BLaER1 treated with 17β-estradiol and CSF1 and Interleukin-3, amounts not matched to agents 10 nM and 100 nM (cell line): Measurements from ENCODE around the gene TMEM117.

Experiments used
- H3K27ac ChIP-seq, 11 experiments: shearing (Covaris generic); formaldehyde crosslinking; 2 replicates each; pipeline ENCODE4 v1.8.1; 2022
- H3K27me3 ChIP-seq, 11 experiments: shearing (Covaris generic); formaldehyde crosslinking; 2 replicates each; pipeline ENCODE4 v1.8.1; 2022
- H3K36me3 ChIP-seq, 11 experiments: shearing (Covaris generic); formaldehyde crosslinking; 2 replicates each; pipeline ENCODE4 v1.8.1; 2022
- H3K4me1 ChIP-seq, 10 experiments: shearing (Covaris generic); formaldehyde crosslinking; 2 replicates each; pipeline ENCODE4 v1.8.1; 2022
- H3K4me2 ChIP-seq, 11 experiments: shearing (Covaris generic); formaldehyde crosslinking; 2 replicates each; pipeline ENCODE4 v1.8.1; 2022
- H3K4me3 ChIP-seq, 10 experiments: shearing (Covaris generic); formaldehyde crosslinking; 2 replicates each; pipeline ENCODE4 v1.8.1; 2022
- H3K9ac ChIP-seq, 11 experiments: shearing (Covaris generic); formaldehyde crosslinking; 2 replicates each; pipeline ENCODE4 v1.8.1; 2022
- H3K9me3 ChIP-seq, 11 experiments: shearing (Covaris generic); formaldehyde crosslinking; replicated peaks in 1 of 11; 2 replicates each; pipeline ENCODE4 v1.8.1; 2022
- H4K20me1 ChIP-seq, 11 experiments: shearing (Covaris generic); formaldehyde crosslinking; 2 replicates each; pipeline ENCODE4 v1.8.1; 2022
- Cebpa-rat ChIP-seq, 11 experiments: shearing (Covaris generic); IDR thresholded peaks; 2 replicates each; pipeline ENCODE4 v1.8.1; 2022

The TMEM117 gene

DNA sequence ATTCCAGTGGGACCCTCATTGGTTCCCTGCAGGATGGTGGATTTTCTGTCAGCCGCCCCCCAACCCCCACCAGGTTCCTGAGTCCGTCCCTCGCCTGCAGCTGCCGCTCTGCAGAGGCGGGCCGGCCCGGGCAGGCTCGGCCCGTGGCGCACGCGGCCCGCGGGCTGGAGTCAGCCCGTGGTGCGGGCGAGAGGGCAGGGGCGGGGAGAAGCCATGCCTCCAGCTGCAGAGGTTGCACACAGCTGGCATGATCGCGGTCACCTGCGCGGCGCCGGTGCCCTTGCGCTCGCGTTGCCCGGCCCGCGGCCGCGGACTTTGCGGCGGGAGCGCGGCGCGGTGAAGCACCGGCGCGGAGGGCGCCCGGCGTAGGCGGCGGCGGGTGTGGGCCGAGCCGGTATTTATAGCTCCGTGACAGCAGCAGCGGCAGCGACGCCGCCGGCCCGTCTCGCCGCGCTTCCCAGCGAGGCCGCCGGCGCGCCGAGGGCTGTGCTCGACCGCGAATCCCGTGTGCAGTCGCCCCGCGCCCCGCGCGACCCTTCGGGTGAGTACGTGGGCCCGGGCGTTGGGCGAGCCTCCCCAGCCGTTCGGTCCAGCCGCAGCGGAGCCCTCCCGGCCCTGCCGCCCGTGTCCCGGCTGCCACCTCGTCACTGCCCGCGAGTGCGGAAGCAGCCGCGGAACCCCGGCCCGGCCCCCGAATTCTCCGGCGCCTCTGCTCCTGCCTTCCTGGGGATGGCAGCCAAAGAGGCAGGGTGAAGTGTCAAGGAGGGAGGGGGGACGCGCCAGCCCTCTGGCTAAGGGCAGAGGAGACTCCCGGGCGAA is at the start of gene TMEM117:
Gene TMEM117, plus strand, starts transcription at position 426 of the 819 bp plus-strand sequence.
- Histone ChIP-seq H3K9me3 (no peaks in the 10 kb centered on the region), H3K36me3 (no peaks in the 10 kb centered on the region), H3K4me1 (peaks cover 29 to 53% (median 44%) of the 10 kb centered on the region in 10 experiments), H3K9ac (peak within 1 kb of the TSS; percentile 82 to 96 (median 93)), H3K4me3 (peak within 1 kb of the TSS; percentile 71 to 90 (median 76)), H3K27me3 (no peaks in the 10 kb centered on the region), H3K27ac (peak within 1 kb of the TSS; percentile 88 to 97 (median 92)), H4K20me1 (no peaks in the 10 kb centered on the region; a peak in 1 of 22 replicates), H3K4me2 (peak within 1 kb of the TSS; percentile 80 to 95 (median 88))
- TF ChIP-seq Cebpa-rat (IDR thresholded peaks at IDR 0.05): no peak

DNA sequence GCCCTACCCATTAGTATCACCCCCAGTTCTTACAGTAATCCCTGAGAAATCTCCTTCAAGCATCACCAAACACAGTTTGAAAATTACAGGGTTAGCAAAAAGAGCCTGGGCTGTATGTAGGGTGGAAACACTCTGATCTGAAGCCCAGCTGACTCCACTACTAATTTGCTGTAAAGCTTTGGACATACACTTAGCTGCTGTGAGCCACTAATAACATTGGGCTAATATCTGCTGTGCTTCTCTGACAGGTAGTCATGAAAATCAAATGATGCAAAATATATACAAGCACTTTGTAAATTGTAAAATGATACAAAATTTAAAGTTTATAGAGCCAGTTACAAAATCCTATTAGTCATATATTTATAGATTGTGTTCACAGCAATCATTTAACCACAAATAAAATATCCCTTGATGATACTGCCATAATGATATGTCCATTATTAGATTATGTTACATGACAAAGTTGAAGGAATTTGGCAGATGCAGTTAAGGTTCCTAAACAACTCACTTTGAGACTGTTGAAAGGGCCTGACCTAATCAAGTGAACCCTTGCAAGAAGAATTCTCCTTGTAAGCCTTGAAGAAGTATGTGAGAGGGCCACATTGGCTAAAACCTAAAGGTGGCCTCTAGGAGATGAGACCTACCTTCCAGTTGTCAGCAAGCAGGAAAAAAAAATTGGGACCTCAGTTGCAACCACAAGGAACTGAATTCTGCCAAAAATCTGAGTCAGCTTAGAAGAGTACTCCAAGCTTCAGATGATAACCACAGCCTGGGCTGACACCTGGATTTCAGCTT is 48.8 kb upstream of the TMEM117 start:
- Histone ChIP-seq H3K27ac (no peak overlapping the region), H3K4me3 (no peak overlapping the region), H3K9ac (no peak overlapping the region), H3K27me3 (no peaks in the 10 kb centered on the region), H3K9me3 (no peaks in the 10 kb centered on the region), H4K20me1 (no peaks in the 10 kb centered on the region), H3K4me1 (no peaks in the 10 kb centered on the region), H3K4me2 (no peak overlapping the region), H3K36me3 (peaks cover 57 to 77% (median 68%) of the 10 kb centered on the region in 11 experiments)
- no peak for TF ChIP-seq Cebpa-rat (IDR thresholded peaks at IDR 0.05)

DNA sequence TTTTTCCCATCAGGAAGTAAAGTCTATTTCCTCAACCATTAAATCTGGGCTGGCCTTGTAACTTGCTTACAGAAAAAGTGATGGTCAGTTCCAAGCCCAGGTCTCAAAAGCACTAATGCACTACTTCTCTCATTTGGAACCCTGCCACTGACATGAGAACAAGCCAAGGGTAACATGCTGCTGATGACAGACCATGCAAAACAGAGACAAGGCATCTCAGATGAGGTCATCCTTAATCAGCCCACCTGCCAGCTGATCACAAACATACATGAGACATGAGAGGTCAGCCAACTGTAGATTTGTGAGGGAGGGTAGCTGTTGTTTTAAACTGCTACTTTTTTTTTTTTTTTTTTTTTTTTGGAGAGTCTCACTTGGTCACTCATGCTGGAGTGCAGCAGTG is 45.9 kb upstream of the TMEM117 start:
- H3K27me3 ChIP-seq: no peaks in the 10 kb centered on the region

DNA sequence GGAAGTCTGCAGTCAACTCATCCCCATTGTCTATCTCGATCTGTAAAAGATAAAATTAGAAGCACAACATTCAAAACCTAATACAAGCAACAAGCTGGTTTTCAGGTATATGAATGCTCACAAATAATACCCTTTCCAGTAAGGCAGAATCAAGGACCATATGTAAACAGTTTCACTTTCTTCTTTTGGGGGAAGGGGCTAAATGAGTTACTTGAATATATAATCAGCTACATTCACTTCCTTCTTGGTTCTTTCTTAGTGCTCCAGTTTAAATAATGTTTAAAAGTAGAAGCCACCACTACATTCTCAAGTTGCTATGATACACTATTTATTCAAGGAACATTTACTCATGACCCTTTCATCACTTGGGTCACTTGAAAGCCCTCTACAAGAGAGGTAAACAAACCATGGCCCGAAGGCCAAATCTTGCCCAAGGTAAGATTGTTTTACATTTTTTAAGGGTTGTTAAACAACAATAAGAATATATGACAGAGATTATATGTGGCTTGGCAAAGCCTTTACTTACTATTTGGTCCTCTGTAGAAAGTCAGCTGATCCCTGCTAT is 40.1 kb upstream of the TMEM117 start:
- no peaks in the 10 kb centered on the region for H3K27me3 ChIP-seq
- no peak overlapping the region for H3K4me3 ChIP-seq
- H3K36me3 ChIP-seq: peaks cover 61 to 76% (median 67%) of the 10 kb centered on the region in 11 experiments
- TF ChIP-seq Cebpa-rat (IDR thresholded peaks at IDR 0.05): no peak
- H3K9ac ChIP-seq: no peak overlapping the region
- H3K9me3 ChIP-seq: no peaks in the 10 kb centered on the region
- H3K4me2 ChIP-seq: peak overlapping the region in 2 of 11 experiments; percentile 9 to 34; a peak in 2 of 22 replicates
- peaks cover 0 to 41% (median 12%) of the 10 kb centered on the region in 11 experiments; a peak in 8 of 22 replicates for H4K20me1 ChIP-seq
- H3K4me1 ChIP-seq: peaks cover 0 to 15% (median 0%) of the 10 kb centered on the region in 10 experiments; a peak in 5 of 20 replicates
- H3K27ac ChIP-seq: peak overlapping the region in 2 of 11 experiments; percentile 9 to 46; a peak in 2 of 22 replicates

More for the DNA sequence above, 45.9 kb upstream of the TMEM117 start:
- H3K4me3 ChIP-seq: no peak overlapping the region
- no peaks in the 10 kb centered on the region for H4K20me1 ChIP-seq
- H3K4me2 ChIP-seq: no peak overlapping the region
- no peak overlapping the region for H3K27ac ChIP-seq
- H3K36me3 ChIP-seq: peaks cover 39 to 60% (median 49%) of the 10 kb centered on the region in 11 experiments
- H3K9me3 ChIP-seq: no peaks in the 10 kb centered on the region
- H3K4me1 ChIP-seq: no peaks in the 10 kb centered on the region
- TF ChIP-seq Cebpa-rat (IDR thresholded peaks at IDR 0.05): no peak
- no peak overlapping the region for H3K9ac ChIP-seq

DNA sequence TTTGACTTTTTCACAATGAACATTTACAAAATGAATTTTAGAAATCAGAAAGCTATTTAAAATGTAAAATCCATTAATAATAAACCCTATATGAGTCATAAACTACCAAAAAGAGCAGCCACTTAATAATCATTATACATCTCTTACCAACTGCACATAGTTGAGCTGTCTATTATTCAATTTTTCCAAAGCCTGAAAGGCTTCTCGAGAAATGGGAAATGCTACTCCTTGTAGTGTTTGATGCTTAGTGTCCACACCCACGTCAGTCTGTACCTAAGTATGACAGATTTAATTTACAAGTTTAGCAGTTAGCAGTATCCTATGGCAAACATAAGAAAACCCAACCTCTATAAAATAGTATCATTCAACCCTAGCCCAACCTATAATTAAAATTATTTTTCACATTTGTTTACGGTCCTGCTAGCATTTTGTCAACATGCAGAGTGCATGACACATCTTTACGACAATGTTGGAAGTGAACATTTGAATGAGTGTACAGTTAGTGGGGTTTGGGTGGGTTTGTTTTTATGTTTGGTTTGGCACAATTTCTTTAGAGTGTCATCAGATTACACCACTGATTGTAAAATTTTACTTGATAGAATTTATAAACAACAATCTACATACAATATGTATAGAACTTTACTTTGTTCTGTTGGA is 38.2 kb upstream of the TMEM117 start:
- Histone ChIP-seq H3K27ac (no peak overlapping the region), H3K36me3 (peaks cover 74 to 89% (median 82%) of the 10 kb centered on the region in 11 experiments)
- no peak for TF ChIP-seq Cebpa-rat (IDR thresholded peaks at IDR 0.05)

DNA sequence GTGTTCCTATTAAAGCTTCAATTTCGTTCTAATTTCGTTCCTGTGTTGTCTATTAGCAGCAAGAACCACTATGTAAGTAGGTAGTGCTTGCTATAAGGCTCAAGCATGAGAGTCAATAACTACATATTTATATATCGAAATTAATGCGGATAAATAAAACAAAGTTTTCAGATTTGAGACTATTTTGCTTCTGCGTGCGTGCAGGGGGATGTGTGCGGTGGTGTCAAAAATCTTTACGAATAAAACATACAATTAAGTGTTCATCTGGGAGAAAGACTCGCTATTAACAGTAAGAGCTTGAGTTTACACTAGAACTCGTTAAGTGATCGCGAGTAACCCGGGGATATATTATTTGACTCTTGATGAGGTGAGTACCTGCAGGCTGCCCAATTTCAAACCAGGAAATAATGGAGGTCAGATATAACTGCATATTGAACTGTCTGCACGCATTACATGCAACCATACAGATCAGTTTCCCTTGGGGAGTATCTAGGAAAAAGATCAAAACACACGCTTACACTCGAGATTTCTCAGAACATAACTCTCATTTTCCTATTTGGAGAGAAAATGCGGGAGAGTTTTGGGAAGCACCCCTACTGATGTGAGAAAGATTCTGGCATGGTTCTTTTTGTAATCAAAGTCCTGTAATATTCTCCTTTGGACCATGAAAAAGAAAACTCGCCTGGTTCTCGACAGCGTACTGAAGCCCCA is 30.6 kb upstream of the TMEM117 start:
- H4K20me1 ChIP-seq: peaks cover 3 to 50% (median 28%) of the 10 kb centered on the region in 11 experiments; a peak in 15 of 22 replicates
- peak overlapping the region; percentile 90 to 99 (median 96) for H3K27ac ChIP-seq
- H3K9ac ChIP-seq: peak overlapping the region; percentile 89 to 97 (median 95)
- no peak for TF ChIP-seq Cebpa-rat (IDR thresholded peaks at IDR 0.05)
- peak overlapping the region; percentile 78 to 97 (median 87) for H3K4me3 ChIP-seq
- peak overlapping the region; percentile 78 to 92 (median 88) for H3K4me2 ChIP-seq
- peaks cover 24 to 40% (median 28%) of the 10 kb centered on the region in 11 experiments for H3K36me3 ChIP-seq
- no peaks in the 10 kb centered on the region for H3K27me3 ChIP-seq
- H3K9me3 ChIP-seq: no peaks in the 10 kb centered on the region
- peaks cover 13 to 46% (median 30%) of the 10 kb centered on the region in 10 experiments for H3K4me1 ChIP-seq

More for the DNA sequence above, 38.2 kb upstream of the TMEM117 start:
- no peak overlapping the region for H3K4me3 ChIP-seq
- peaks cover 0 to 17% (median 0%) of the 10 kb centered on the region in 10 experiments; a peak in 5 of 20 replicates for H3K4me1 ChIP-seq
- no peaks in the 10 kb centered on the region for H3K9me3 ChIP-seq
- H4K20me1 ChIP-seq: peaks cover 0 to 57% (median 12%) of the 10 kb centered on the region in 11 experiments; a peak in 12 of 22 replicates
- H3K4me2 ChIP-seq: no peak overlapping the region
- no peaks in the 10 kb centered on the region for H3K27me3 ChIP-seq
- H3K9ac ChIP-seq: no peak overlapping the region

DNA sequence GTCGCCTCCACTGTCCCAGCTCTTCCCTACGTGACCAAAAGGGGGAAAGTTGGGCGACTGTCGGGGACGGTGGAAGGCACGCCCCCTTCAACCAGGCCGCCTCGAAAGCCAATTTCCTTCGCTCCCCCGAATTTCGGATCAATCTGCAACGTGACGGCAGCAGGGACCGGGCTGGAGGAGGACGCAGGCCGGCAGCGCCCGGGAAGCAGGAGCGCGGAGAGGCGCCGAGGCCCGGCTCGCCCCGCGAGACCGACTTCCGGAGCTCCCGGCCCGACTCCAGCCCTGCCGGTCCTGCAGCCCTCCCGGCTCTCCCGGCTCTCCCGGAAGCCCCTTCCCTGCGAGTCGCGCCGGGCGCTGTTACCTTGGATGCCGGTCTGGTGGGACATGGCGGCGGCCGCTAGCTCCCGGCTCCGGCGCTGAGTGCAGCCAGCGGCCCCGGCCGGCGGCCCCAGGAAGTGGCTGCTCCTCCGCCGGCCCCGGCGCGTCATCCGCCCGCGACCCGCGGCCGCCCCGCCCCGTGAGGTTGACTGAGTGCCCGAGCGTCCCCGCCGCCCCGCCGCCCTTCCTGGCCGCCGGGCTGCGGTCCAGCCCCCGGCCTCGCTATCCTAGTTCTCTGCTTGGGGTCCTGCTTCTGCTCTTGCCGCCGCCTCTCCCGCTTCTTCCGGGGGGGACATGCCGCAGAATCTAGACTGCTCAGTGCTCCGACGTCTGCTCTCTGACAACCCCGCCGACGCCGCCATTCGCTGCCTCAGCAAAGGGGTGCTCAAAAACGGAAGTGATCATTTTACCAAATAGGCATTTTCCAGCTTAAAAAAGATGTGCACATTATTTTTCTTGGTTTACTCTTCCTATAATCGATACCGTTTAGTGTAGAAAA is 29.8 kb upstream of the TMEM117 start, which contains the start of gene TWF1:
Gene TWF1, minus strand, starts transcription at position 458 of the 877 bp plus-strand sequence. Its CDS starts 72 bp downstream, at position 386.
- Histone ChIP-seq H3K4me1 (peaks cover 13 to 46% (median 30%) of the 10 kb centered on the region in 10 experiments), H3K27me3 (no peaks in the 10 kb centered on the region), H3K4me3 (peak within 1 kb of the TSS; percentile 78 to 97 (median 87)), H3K27ac (peak within 1 kb of the TSS; percentile 90 to 99 (median 96)), H3K9me3 (no peaks in the 10 kb centered on the region), H4K20me1 (peaks cover 3 to 43% (median 27%) of the 10 kb centered on the region in 11 experiments; a peak in 15 of 22 replicates), H3K4me2 (peak within 1 kb of the TSS; percentile 80 to 92 (median 88)), H3K36me3 (peaks cover 16 to 32% (median 20%) of the 10 kb centered on the region in 11 experiments), H3K9ac (peak within 1 kb of the TSS; percentile 89 to 97 (median 95))
- no peak for TF ChIP-seq Cebpa-rat (IDR thresholded peaks at IDR 0.05)
